HCT116 (cell line): Measurements from ENCODE around the gene AOC2. TPM values are rescaled to one million over a fixed set of nuclear protein-coding genes. Genes with fewer than 3 reads are reported as not detected.

Experiments
- ATAC-seq: fragments of 200-7000 bp; cut with Tn5 transposase; 2 replicates; pipeline ENCODE4 v1.9.1; 2020; ENCODE audit warnings: mild to moderate bottlenecking, moderate library complexity
- BruUV-seq: library from RNA; stranded (reverse); fragments of 400-500 nt; replicated peaks from 2 replicates; lab custom pipeline; 2021; lab: Mats Ljungman, UMichigan
- CTCF ChIA-PET: fragments of 300-600 bp; sonication (Branson Sonifier 250); formaldehyde crosslinking; loops from one replicate; lab custom pipeline; 2021; ENCODE audit warnings: antibody characterized with exemption; lab: Charles Lee
- POLR2A ChIA-PET: fragments of 300-600, 350-600 bp; sonication (Branson Sonifier 250); formaldehyde crosslinking; loops from one replicate; lab custom pipeline; 2021; ENCODE audit warnings: antibody characterized with exemption; lab: Charles Lee
- RAD21 ChIA-PET, 2 experiments: fragments of 300-600 bp; sonication (Branson Sonifier 250); formaldehyde crosslinking; loops; one replicate each; lab custom pipeline; 2023; ENCODE audit warnings: low total read pairs in 2 of 2; ENCODE audit not compliant: uncharacterized antibody in 2 of 2, unreplicated experiment in 2 of 2, low non-redundant PET in 1 of 2; lab: Charles Lee
- DNase-seq: peaks from one replicate; pipeline ENCODE4 v3.0.0-alpha.2; 2010; ENCODE audit warnings: low read depth, low spot score
- H2AFZ ChIP-seq: fragments of 200-600 bp; shearing (Covaris generic), sonication (generic); 2 replicates; pipeline ENCODE4 v1.6.1; 2017; ENCODE audit warnings: low read depth, mixed run types, mixed read lengths, antibody characterized with exemption, low read length; ENCODE audit not compliant: poor library complexity, severe bottlenecking
- H3K27ac ChIP-seq: 2 replicates; pipeline ENCODE4 v1.5.1; 2012; ENCODE audit warnings: low read depth, low read length
- H3K27me3 ChIP-seq: fragments of 200-600 bp; sonication (generic); 2 replicates; pipeline ENCODE4 v1.6.1; 2016; ENCODE audit warnings: mixed run types, low read length, mixed read lengths; ENCODE audit not compliant: insufficient read depth
- H3K36me3 ChIP-seq, 2 experiments: fragments of 200-500 bp in 1 of 2; fragments of 200-600 bp in 1 of 2; sonication (Bioruptor generic) in 1 of 2; sonication (generic) in 1 of 2; 2 replicates each; pipeline versions ENCODE4 v1.5.1 to v1.6.1; 2014 to 2016; ENCODE audit warnings: low read length in 2 of 2, inconsistent platforms in 1 of 2, mixed read lengths in 1 of 2, mixed run types in 1 of 2; ENCODE audit not compliant: insufficient read depth in 2 of 2, control insufficient read depth in 1 of 2
- H3K4me1 ChIP-seq, 2 experiments: fragments of 200-600 bp in 1 of 2; sonication (generic) in 1 of 2; 2 replicates each; pipeline versions ENCODE4 v1.5.1 to v1.6.1; 2012 to 2017; ENCODE audit warnings: low read length in 2 of 2, inconsistent platforms in 1 of 2, mild to moderate bottlenecking in 1 of 2, mixed read lengths in 1 of 2, mixed run types in 1 of 2, moderate library complexity in 1 of 2; ENCODE audit not compliant: insufficient read depth in 2 of 2, control insufficient read depth in 1 of 2
- H3K4me2 ChIP-seq: fragments of 200-600 bp; sonication (generic); 2 replicates; pipeline ENCODE4 v1.6.1; 2017; ENCODE audit warnings: mixed run types, low read length, mixed read lengths
- H3K4me3 ChIP-seq, 2 experiments: fragments of 200-600 bp in 1 of 2; sonication (generic) in 1 of 2; replicated peaks in 1 of 2; 2 replicates each; pipeline ENCODE4 v1.5.1; 2011 to 2016; ENCODE audit warnings: low read length in 2 of 2, control low read depth in 1 of 2, low read depth in 1 of 2, mild to moderate bottlenecking in 1 of 2, mixed read lengths in 1 of 2, mixed run types in 1 of 2
- H3K79me2 ChIP-seq: fragments of 200-600 bp; sonication (generic); 2 replicates; pipeline ENCODE4 v1.6.1; 2017; ENCODE audit warnings: mild to moderate bottlenecking, mixed run types, low read length, moderate library complexity, mixed read lengths; ENCODE audit not compliant: insufficient read depth
- H3K9ac ChIP-seq: fragments of 200-600 bp; sonication (generic); 2 replicates; pipeline ENCODE4 v1.6.1; 2016; ENCODE audit warnings: low read length, mixed read lengths
- H3K9me2 ChIP-seq: fragments of 200-600 bp; sonication (generic), shearing (Covaris generic); 2 replicates; pipeline ENCODE4 v1.6.1; 2017; ENCODE audit warnings: mixed run types, mild to moderate bottlenecking, moderate library complexity; ENCODE audit not compliant: insufficient read depth
- H3K9me3 ChIP-seq, 2 experiments: fragments of 200-500 bp in 1 of 2; fragments of 200-600 bp in 1 of 2; sonication (Bioruptor generic) in 1 of 2; sonication (generic) in 1 of 2; 2 replicates each; pipeline ENCODE4 v1.6.1; 2014 to 2017; ENCODE audit warnings: low read length in 2 of 2, mixed read lengths in 2 of 2, inconsistent platforms in 1 of 2, low read depth in 1 of 2, mild to moderate bottlenecking in 1 of 2, mixed run types in 1 of 2, moderate library complexity in 1 of 2; ENCODE audit not compliant: control insufficient read depth in 1 of 2, insufficient read depth in 1 of 2
- H4K20me1 ChIP-seq: fragments of 200-600 bp; sonication (generic), shearing (Covaris generic); 2 replicates; pipeline ENCODE4 v1.6.1; 2017; ENCODE audit warnings: mixed run types, mild to moderate bottlenecking, moderate library complexity; ENCODE audit not compliant: insufficient read depth
- ELF1 ChIP-seq: IDR thresholded peaks from 2 replicates; pipeline ENCODE4 v1.6.1; 2012; ENCODE audit warnings: low read depth, borderline replicate concordance
- EZH2 ChIP-seq: fragments of 200-600 bp; sonication (generic); IDR thresholded peaks from 2 replicates; pipeline ENCODE4 v1.6.1; 2017; ENCODE audit warnings: antibody characterized with exemption, mixed run types
- POLR2AphosphoS5 ChIP-seq: IDR thresholded peaks from 2 replicates; pipeline ENCODE4 v1.6.1; 2011; ENCODE audit warnings: mild to moderate bottlenecking, low read depth, low read length, moderate library complexity
- SP1 ChIP-seq: IDR thresholded peaks from 2 replicates; pipeline ENCODE4 v1.6.1; 2012; ENCODE audit warnings: low read depth
- ZFX ChIP-seq: fragments of 450-650 bp; IDR thresholded peaks from 2 replicates; pipeline ENCODE4 v1.6.1; 2017
- intact Hi-C: fragments of 100-400 bp; cut with micrococcal nuclease; formaldehyde crosslinking; loops from 2 replicates; pipeline ENCODE4 v1.10.0; 2022
- total RNA-seq: library from RNA; stranded (reverse); gene quantifications from one replicate; pipeline ENCODE4 v1.2.1, GENCODE V29; 2021; ENCODE audit not compliant: unreplicated experiment
- TF ChIP-seq, protein P1 (sequence below): IDR thresholded peaks from 2 replicates; pipeline ENCODE4 v1.6.1; 2011; ENCODE audit warnings: mild to moderate bottlenecking, low read length, moderate library complexity; ENCODE audit not compliant: insufficient replicate concordance; ENCODE audit errors: extremely low read depth
- TF ChIP-seq, protein P2 (sequence below): IDR thresholded peaks from 2 replicates; pipeline ENCODE4 v1.6.1; 2012
- TF ChIP-seq, protein P3 (sequence below): IDR thresholded peaks from 2 replicates; pipeline ENCODE4 v1.6.1; 2012; ENCODE audit warnings: low read depth
- TF ChIP-seq, protein P4 (sequence below): IDR thresholded peaks from 2 replicates; pipeline ENCODE4 v1.6.1; 2012

AOC2 gene
- total RNA-seq, 1 experiment from 2014 or later, result 8.0 TPM

DNA sequence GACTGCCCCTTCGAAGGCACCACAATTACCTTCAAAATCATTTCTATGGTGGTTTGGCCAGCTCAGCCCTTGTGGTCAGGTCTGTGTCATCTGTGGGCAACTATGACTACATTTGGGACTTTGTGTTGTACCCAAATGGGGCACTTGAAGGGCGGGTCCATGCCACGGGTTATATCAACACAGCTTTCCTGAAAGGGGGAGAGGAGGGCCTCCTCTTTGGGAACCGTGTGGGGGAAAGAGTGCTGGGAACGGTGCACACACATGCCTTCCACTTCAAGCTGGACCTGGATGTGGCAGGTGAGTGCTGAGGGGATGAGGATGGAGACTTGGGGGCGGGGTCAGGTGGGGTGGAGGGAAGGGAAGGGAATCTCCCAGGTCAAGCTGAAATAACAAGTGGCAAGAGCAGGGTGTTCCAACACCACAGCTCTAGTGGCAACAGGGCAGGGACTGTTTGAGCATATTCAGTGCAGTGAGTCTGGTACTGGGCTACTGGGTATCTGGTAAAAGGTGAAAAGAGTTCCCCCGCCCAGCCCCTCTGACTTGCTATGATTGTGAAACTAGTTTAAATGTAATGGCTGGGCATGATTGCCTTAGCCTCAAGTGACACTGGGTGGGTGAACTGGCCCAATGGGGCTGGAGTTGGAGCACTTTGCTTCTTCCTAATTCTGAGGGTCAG, 1.7 kb downstream of the AOC2 start:
- BruUV-seq, result no TSS peak
- CTCF ChIA-PET, result no interaction called here
- Histone ChIP-seq H3K4me1 (no peaks in the 10 kb centered on the region), H3K9ac (no peak overlapping the region)
- RAD21 ChIA-PET, result interaction anchor here in 1 of 2 experiments (0.7 kb wide), 1 partner anchor 48 kb away, joined by 8 read pairs; the partner anchor contains the start of gene COA3
- intact Hi-C loops, result no loop called here
- TF ChIP-seq ELF1, result no peak
- TF ChIP-seq, protein P1, sequence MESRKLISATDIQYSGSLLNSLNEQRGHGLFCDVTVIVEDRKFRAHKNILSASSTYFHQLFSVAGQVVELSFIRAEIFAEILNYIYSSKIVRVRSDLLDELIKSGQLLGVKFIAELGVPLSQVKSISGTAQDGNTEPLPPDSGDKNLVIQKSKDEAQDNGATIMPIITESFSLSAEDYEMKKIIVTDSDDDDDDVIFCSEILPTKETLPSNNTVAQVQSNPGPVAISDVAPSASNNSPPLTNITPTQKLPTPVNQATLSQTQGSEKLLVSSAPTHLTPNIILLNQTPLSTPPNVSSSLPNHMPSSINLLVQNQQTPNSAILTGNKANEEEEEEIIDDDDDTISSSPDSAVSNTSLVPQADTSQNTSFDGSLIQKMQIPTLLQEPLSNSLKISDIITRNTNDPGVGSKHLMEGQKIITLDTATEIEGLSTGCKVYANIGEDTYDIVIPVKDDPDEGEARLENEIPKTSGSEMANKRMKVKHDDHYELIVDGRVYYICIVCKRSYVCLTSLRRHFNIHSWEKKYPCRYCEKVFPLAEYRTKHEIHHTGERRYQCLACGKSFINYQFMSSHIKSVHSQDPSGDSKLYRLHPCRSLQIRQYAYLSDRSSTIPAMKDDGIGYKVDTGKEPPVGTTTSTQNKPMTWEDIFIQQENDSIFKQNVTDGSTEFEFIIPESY, result no peak
- TF ChIP-seq EZH2, result no peak
- TF ChIP-seq, protein P2, sequence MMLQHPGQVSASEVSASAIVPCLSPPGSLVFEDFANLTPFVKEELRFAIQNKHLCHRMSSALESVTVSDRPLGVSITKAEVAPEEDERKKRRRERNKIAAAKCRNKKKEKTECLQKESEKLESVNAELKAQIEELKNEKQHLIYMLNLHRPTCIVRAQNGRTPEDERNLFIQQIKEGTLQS, result no peak
- TF ChIP-seq, protein P3, sequence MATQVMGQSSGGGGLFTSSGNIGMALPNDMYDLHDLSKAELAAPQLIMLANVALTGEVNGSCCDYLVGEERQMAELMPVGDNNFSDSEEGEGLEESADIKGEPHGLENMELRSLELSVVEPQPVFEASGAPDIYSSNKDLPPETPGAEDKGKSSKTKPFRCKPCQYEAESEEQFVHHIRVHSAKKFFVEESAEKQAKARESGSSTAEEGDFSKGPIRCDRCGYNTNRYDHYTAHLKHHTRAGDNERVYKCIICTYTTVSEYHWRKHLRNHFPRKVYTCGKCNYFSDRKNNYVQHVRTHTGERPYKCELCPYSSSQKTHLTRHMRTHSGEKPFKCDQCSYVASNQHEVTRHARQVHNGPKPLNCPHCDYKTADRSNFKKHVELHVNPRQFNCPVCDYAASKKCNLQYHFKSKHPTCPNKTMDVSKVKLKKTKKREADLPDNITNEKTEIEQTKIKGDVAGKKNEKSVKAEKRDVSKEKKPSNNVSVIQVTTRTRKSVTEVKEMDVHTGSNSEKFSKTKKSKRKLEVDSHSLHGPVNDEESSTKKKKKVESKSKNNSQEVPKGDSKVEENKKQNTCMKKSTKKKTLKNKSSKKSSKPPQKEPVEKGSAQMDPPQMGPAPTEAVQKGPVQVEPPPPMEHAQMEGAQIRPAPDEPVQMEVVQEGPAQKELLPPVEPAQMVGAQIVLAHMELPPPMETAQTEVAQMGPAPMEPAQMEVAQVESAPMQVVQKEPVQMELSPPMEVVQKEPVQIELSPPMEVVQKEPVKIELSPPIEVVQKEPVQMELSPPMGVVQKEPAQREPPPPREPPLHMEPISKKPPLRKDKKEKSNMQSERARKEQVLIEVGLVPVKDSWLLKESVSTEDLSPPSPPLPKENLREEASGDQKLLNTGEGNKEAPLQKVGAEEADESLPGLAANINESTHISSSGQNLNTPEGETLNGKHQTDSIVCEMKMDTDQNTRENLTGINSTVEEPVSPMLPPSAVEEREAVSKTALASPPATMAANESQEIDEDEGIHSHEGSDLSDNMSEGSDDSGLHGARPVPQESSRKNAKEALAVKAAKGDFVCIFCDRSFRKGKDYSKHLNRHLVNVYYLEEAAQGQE, result no peak
- TF ChIP-seq, protein P4, sequence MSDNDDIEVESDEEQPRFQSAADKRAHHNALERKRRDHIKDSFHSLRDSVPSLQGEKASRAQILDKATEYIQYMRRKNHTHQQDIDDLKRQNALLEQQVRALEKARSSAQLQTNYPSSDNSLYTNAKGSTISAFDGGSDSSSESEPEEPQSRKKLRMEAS, result no peak
- no peak for TF ChIP-seq POLR2AphosphoS5
- no peak for TF ChIP-seq ZFX
- TF ChIP-seq SP1, result no peak
- TF ChIP-seq, all 23 proteins: peak for 0
- H3K36me3 ChIP-seq, result peaks cover 35 to 47% of the 10 kb centered on the region in 2 experiments
- H2AFZ ChIP-seq, result no peak overlapping the region
- no peak overlapping the region for H3K4me2 ChIP-seq
- no peak for ATAC-seq
- DNase-seq, result no peak
- peaks cover 3% of the 10 kb centered on the region; the same call in 1 of the 2 replicates for H4K20me1 ChIP-seq
- no peak overlapping the region for H3K27ac ChIP-seq
- H3K9me3 ChIP-seq, result no peaks in the 10 kb centered on the region
- H3K79me2 ChIP-seq, result peaks cover 4% of the 10 kb centered on the region; the same call in 1 of the 2 replicates
- H3K27me3 ChIP-seq, result no peaks in the 10 kb centered on the region
- no peaks in the 10 kb centered on the region for H3K9me2 ChIP-seq
- no peak overlapping the region for H3K4me3 ChIP-seq
- POLR2A ChIA-PET, result interaction anchor here (1.6 kb wide), 1 partner anchor 22 kb away, joined by 4 read pairs; the partner anchor contains the start of gene BECN1
